ENCODE data around the gene LSM14A. TPM values are rescaled to one million over a fixed set of nuclear protein-coding genes. Genes with fewer than 3 reads are reported as not detected.
A peak's percentile ranks its signal among the peaks of the same experiment; 100 is the strongest.

The LSM14A gene
- total RNA-seq, 2 experiments from 2014 or later, result 182 to 189 TPM

GRCh38 chr19:34254046-34254697 lies 81.9 kb downstream of the LSM14A start, which contains the start of gene GARRE1:
GARRE1 (plus strand) TSS chr19:34254554; CDS start chr19:34300474, 45,920 bp downstream.
- no peaks in the 10 kb centered on the region for H3K36me3 ChIP-seq (ENCODE audit: insufficient read depth, low read length)
- H3K9me2 ChIP-seq (ENCODE audit: insufficient read depth, low read length), result no peaks in the 10 kb centered on the region
- TF ChIP-seq EZH2phosphoT487 (IDR thresholded peaks at IDR 0.05; ENCODE audit: borderline replicate concordance, low read depth, low read length), result no peak
- H3K4me1 ChIP-seq (ENCODE audit: insufficient read depth, low read length, poor library complexity, severe bottlenecking), result peaks cover 15% of the 10 kb centered on the region
- POLR2A ChIA-PET, result no interaction called here
- DNase-seq (ENCODE audit: low spot score), result peak; percentile 89
- no peaks in the 10 kb centered on the region for H4K20me1 ChIP-seq (ENCODE audit: insufficient read depth, low read length)
- intact Hi-C loops (cut with micrococcal nuclease; ENCODE audit: unreplicated experiment), result no loop called here
- no TSS peak for BruUV-seq (replicated peaks)
- CTCF ChIA-PET (ENCODE audit: unreplicated experiment), result interaction anchor here (0.6 kb wide), 1 partner anchor 8 kb away, joined by 4 read pairs; no protein-coding TSS in a partner anchor
- peak within 1 kb of the TSS; percentile 96 for H2AFZ ChIP-seq (ENCODE audit: low read length)
- no peaks in the 10 kb centered on the region for H3K9me3 ChIP-seq (ENCODE audit: low read length)
- H3K4me3 ChIP-seq (ENCODE audit: low read depth, low read length, poor library complexity, severe bottlenecking), result peak within 1 kb of the TSS; percentile 94
- peaks cover 11% of the 10 kb centered on the region; the same call in 1 of the 2 replicates for H3K79me2 ChIP-seq (ENCODE audit: insufficient read depth, low read depth, low read length)
- peak within 1 kb of the TSS; percentile 47 for H3K27ac ChIP-seq (ENCODE audit: low read depth, low read length, poor library complexity, severe bottlenecking)
- H3K4me2 ChIP-seq (ENCODE audit: low read length), result peak within 1 kb of the TSS; percentile 91

GRCh38 chr19:34254698-34255432 lies 82.6 kb downstream of the LSM14A start:
- intact Hi-C loops (cut with micrococcal nuclease; ENCODE audit: unreplicated experiment), result loop anchor here (5.0 kb wide), 1 partner anchor 57 kb away; no protein-coding TSS in a partner anchor
- ChIA-PET POLR2A (interaction anchor here (0.7 kb wide), 1 partner anchor 15 kb away, joined by 3 read pairs; no protein-coding TSS in a partner anchor), CTCF (ENCODE audit: unreplicated experiment) (no interaction called here)
- peak overlapping the region; percentile 91 for H3K4me2 ChIP-seq (ENCODE audit: low read length)
- no peaks in the 10 kb centered on the region for H3K9me3 ChIP-seq (ENCODE audit: low read length)
- H3K36me3 ChIP-seq (ENCODE audit: insufficient read depth, low read length), result no peaks in the 10 kb centered on the region
- H3K9me2 ChIP-seq (ENCODE audit: insufficient read depth, low read length), result no peaks in the 10 kb centered on the region
- H2AFZ ChIP-seq (ENCODE audit: low read length), result peak overlapping the region; percentile 39; the same call in 1 of the 2 replicates
- H3K79me2 ChIP-seq (ENCODE audit: insufficient read depth, low read depth, low read length), result peaks cover 11% of the 10 kb centered on the region; the same call in 1 of the 2 replicates
- DNase-seq (ENCODE audit: low spot score), result peak; percentile 58
- peak overlapping the region; percentile 94 for H3K4me3 ChIP-seq (ENCODE audit: low read depth, low read length, poor library complexity, severe bottlenecking)
- no peaks in the 10 kb centered on the region for H4K20me1 ChIP-seq (ENCODE audit: insufficient read depth, low read length)
- H3K27ac ChIP-seq (ENCODE audit: low read depth, low read length, poor library complexity, severe bottlenecking), result no peak overlapping the region
- peaks cover 15% of the 10 kb centered on the region for H3K4me1 ChIP-seq (ENCODE audit: insufficient read depth, low read length, poor library complexity, severe bottlenecking)
- BruUV-seq (replicated peaks), result no TSS peak
- TF ChIP-seq EZH2phosphoT487 (IDR thresholded peaks at IDR 0.05; ENCODE audit: borderline replicate concordance, low read depth, low read length) (no peak), CTCF (conservative IDR thresholded peaks at IDR 0.05; ENCODE audit: low read length) (no peak)

- H3K9me2 ChIP-seq (ENCODE audit: insufficient read depth, low read length), result no peaks in the 10 kb centered on the region
- no peak for DNase-seq (ENCODE audit: low spot score)
- TF ChIP-seq EZH2phosphoT487 (IDR thresholded peaks at IDR 0.05; ENCODE audit: borderline replicate concordance, low read depth, low read length), result no peak
- no peak for TF ChIP-seq CTCF (conservative IDR thresholded peaks at IDR 0.05; ENCODE audit: low read length)
- H3K4me3 ChIP-seq (ENCODE audit: low read depth, low read length, poor library complexity, severe bottlenecking), result peak overlapping the region; percentile 94
- intact Hi-C loops (cut with micrococcal nuclease; ENCODE audit: unreplicated experiment), result loop anchor here (5.0 kb wide), 1 partner anchor 57 kb away; no protein-coding TSS in a partner anchor
- no peak overlapping the region for H3K27ac ChIP-seq (ENCODE audit: low read depth, low read length, poor library complexity, severe bottlenecking)
- ChIA-PET POLR2A (interaction anchor here (0.7 kb wide), 1 partner anchor 14 kb away, joined by 3 read pairs; no protein-coding TSS in a partner anchor), CTCF (ENCODE audit: unreplicated experiment) (no interaction called here)
- H3K4me2 ChIP-seq (ENCODE audit: low read length), result peak overlapping the region; percentile 91
- BruUV-seq (replicated peaks), result no TSS peak
- H3K9me3 ChIP-seq (ENCODE audit: low read length), result no peaks in the 10 kb centered on the region
- H3K79me2 ChIP-seq (ENCODE audit: insufficient read depth, low read depth, low read length), result peaks cover 11% of the 10 kb centered on the region; the same call in 1 of the 2 replicates
- H3K4me1 ChIP-seq (ENCODE audit: insufficient read depth, low read length, poor library complexity, severe bottlenecking), result peaks cover 15% of the 10 kb centered on the region
- H3K36me3 ChIP-seq (ENCODE audit: insufficient read depth, low read length), result no peaks in the 10 kb centered on the region
- H2AFZ ChIP-seq (ENCODE audit: low read length), result peak overlapping the region; percentile 39; the same call in 1 of the 2 replicates
- no peaks in the 10 kb centered on the region for H4K20me1 ChIP-seq (ENCODE audit: insufficient read depth, low read length)
These were observed 83.2 kb downstream of the LSM14A start for GRCh38 chr19:34255546-34255945.

Data from OCI-LY7 (cell line).